Bronchial epithelial cell (primary cell): ENCODE measurements around the gene PUSL1. TPM values are rescaled to one million over a fixed set of nuclear protein-coding genes. Genes with fewer than 3 reads are reported as not detected.

Experiments
- DNase-seq: peaks from one replicate; pipeline ENCODE4 v3.0.0-alpha.2; 2010; ENCODE audit warnings: low read depth
- FAIRE-seq: peaks from 2 replicates; lab custom pipeline; 2011; peaks lifted over from hg19 to GRCh38; lab: Jason Lieb, UNC
- H3K27me3 ChIP-seq: 2 replicates; pipeline ENCODE4 v1.5.1; 2011; ENCODE audit warnings: low read length; ENCODE audit not compliant: control insufficient read depth, insufficient read depth
- H3K36me3 ChIP-seq: 2 replicates; pipeline ENCODE4 v1.5.1; 2011; ENCODE audit warnings: low read length; ENCODE audit not compliant: control insufficient read depth, insufficient read depth
- H3K4me3 ChIP-seq: 2 replicates; pipeline ENCODE4 v1.5.1; 2011; ENCODE audit warnings: mild to moderate bottlenecking, low read depth, low read length, control low read depth
- total RNA-seq: library from RNA; depleted of rRNA; stranded (reverse); fragments of >200 nt; gene quantifications from 2 replicates; pipeline ENCODE4 v1.2.1, GENCODE V29; 2014
- TF ChIP-seq, protein P1 (sequence below): IDR thresholded peaks from 2 replicates; pipeline ENCODE4 v1.5.1; 2011; ENCODE audit warnings: mild to moderate bottlenecking, moderate library complexity, low read length, control low read depth, inconsistent platforms; ENCODE audit not compliant: insufficient read depth, severe bottlenecking

Gene PUSL1
- total RNA-seq, 1 donor from 2014 or later, result 20.8 TPM

GRCh38 chr1:1280782-1281481 lies 27.5 kb upstream of the PUSL1 start:
- Histone ChIP-seq H3K4me3 (no peak overlapping the region), H3K36me3 (no peaks in the 10 kb centered on the region), H3K27me3 (no peaks in the 10 kb centered on the region)
- DNase-seq (no peak), FAIRE-seq (no peak)
- TF ChIP-seq, protein P1, sequence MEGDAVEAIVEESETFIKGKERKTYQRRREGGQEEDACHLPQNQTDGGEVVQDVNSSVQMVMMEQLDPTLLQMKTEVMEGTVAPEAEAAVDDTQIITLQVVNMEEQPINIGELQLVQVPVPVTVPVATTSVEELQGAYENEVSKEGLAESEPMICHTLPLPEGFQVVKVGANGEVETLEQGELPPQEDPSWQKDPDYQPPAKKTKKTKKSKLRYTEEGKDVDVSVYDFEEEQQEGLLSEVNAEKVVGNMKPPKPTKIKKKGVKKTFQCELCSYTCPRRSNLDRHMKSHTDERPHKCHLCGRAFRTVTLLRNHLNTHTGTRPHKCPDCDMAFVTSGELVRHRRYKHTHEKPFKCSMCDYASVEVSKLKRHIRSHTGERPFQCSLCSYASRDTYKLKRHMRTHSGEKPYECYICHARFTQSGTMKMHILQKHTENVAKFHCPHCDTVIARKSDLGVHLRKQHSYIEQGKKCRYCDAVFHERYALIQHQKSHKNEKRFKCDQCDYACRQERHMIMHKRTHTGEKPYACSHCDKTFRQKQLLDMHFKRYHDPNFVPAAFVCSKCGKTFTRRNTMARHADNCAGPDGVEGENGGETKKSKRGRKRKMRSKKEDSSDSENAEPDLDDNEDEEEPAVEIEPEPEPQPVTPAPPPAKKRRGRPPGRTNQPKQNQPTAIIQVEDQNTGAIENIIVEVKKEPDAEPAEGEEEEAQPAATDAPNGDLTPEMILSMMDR, result no peak

DNA sequence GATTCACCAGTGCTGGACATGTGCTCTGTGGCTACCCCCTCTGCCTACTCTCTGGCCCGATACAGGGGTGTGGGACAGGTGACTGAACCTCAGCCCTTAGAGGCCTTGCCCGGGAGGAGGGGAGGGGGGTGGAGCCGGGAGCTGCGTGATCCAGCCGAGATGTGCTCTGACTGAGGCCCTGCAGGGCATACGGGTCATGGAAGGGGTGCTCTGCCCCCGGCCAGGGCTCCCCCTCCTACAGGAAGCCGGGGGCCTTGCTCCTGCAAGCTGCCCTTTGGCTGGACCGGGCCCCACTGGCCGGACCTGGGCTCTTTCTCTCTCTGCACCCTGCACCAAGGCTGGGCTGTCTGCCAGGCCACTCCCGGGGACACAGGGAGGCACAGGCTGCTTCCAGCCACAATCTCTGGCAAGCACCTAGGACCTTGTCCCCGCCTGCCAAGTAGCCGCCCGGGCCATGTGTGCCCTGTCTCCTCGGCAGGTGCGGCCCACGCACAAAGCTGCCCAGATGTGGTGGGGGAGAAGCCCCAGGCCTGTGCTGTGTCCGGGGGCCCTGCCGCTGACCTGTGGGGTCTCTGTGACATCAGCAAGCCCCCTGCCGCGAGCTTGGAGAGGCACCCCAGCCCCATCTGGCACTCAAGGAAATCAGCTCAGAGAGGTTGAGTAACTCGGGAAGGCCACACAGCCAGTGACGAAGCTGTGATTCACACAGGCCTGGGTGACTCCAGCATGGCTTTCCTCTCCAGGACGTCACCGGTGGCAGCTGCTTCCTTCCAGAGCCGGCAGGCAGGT lies 26.7 kb upstream of the PUSL1 start:
- Histone ChIP-seq H3K36me3 (no peaks in the 10 kb centered on the region), H3K27me3 (no peaks in the 10 kb centered on the region), H3K4me3 (no peak overlapping the region)
- DNase-seq (peak; percentile 76), FAIRE-seq (peak; percentile 43)
- TF ChIP-seq, protein P1, result no peak

DNA sequence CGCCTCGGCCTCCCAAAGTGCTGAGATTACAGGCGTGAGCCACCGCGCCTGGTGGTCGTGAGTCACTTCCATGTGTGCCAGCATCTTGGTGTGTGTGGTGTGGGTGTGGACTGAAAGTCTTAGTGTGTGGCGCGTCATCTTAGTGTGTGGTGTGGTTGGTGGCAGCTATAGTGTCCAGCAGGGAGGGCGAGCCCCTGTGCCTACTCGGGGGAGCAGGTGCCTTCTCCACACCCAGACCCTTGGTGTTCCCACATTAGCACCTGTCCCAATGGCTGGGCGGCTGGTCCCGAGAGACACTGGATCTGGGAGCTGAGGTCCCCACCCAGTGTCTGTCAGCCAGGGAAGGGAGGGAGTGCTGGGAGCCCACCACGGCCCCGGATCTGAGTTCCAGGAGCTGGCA lies 25.4 kb upstream of the PUSL1 start:
- Histone ChIP-seq H3K4me3 (no peak overlapping the region), H3K36me3 (no peaks in the 10 kb centered on the region), H3K27me3 (no peaks in the 10 kb centered on the region)
- TF ChIP-seq, protein P1, result no peak
- FAIRE-seq, result no peak
- no peak for DNase-seq

DNA sequence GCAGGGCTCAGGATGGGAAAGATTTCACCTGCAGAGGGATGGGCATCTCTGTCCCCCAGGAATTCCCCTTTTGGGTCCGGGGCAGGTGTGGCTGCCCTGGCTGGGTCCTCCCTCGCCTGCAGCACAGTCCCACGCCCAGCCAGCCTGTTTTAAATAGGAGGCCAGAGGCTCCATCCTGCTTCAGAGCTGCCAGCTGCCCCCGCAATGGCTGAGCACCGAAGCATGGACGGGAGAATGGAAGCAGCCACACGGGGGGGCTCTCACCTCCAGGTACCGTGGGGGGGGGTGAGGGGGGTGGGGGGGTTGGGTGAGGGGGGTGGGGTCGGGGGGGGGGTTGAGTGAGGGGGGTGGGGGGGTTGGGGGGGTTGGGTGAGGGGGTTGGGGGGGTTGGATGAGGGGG lies 24.6 kb upstream of the PUSL1 start:
- Histone ChIP-seq H3K27me3 (no peaks in the 10 kb centered on the region), H3K36me3 (no peaks in the 10 kb centered on the region), H3K4me3 (no peak overlapping the region)
- no peak for FAIRE-seq
- DNase-seq, result no peak
- TF ChIP-seq, protein P1, result no peak

- Histone ChIP-seq H3K36me3 (no peaks in the 10 kb centered on the region), H3K4me3 (no peak overlapping the region), H3K27me3 (no peaks in the 10 kb centered on the region)
- TF ChIP-seq, protein P1, result no peak
- FAIRE-seq, result no peak
- no peak for DNase-seq
Observed at GRCh38 chr1:1284221-1285101, 23.9 kb upstream of the PUSL1 start.
